Stimulated activated CD4-positive, alpha-beta T cell treated with anti-CD3 and anti-CD28 coated beads, Interleukin-4, amount 100 ng/mL, for 4 hours (primary cell): ENCODE data around the gene DDX21.
A peak's percentile ranks its signal among the peaks of the same experiment; 100 is the strongest.
"Not testable (repeated sequence)": the region's sequence is repeated elsewhere in the genome, so short reads cannot be mapped to it uniquely, and the experiment has no call there.

ENCODE experiments used
- DNase-seq, 2 experiments: peaks; one replicate each; pipeline ENCODE4 v3.0.0-alpha.2; 2020

DDX21 gene

GRCh38 chr10:68955832-68956532, at the start of gene DDX21:
TSS of gene DDX21 (plus strand) at chr10:68956170. CDS start at chr10:68956226, 56 bp downstream.
- peak; percentile 79 to 93 for DNase-seq

DNA sequence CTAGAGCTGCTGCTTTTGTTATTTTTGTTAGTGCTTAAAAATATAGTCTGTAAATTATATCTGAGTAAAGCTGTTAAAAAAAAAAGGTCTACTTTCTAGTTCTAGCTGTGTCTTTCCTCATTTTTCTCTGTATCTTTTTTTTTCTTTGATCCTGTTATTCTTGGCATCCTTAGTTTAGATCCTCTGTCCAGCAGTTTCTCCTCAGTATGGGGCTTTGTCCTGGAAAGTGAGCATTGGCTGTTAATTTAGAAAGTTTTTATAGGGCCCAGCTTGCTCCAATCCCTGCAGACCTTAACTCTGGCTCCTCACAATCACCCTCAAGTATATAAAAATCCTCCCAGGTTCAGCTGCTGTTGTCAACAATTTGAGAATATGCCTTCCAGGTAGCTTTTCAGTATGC, 31.4 kb upstream of the DDX21 start:
- DNase-seq: no peak

DNA sequence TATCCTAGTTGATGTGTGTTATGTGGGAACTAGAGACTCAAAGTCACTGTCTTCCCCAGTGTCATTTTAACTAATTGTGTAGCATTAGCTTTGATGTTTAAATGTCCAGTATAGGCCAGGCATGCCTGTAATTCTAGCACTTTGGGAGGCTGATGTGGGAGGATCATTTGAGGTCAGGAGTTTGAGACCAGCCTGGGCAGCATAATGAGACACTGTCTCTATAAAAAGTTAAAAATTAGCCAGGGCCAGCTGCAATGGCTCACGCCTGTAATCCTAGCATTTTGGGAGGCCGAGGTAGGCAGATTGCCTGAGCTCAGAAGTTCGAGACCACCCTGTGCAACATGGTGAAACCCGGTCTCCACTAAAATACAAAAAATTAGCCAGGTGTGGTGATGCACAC, 30.5 kb upstream of the DDX21 start:
- DNase-seq: no peak

DNA sequence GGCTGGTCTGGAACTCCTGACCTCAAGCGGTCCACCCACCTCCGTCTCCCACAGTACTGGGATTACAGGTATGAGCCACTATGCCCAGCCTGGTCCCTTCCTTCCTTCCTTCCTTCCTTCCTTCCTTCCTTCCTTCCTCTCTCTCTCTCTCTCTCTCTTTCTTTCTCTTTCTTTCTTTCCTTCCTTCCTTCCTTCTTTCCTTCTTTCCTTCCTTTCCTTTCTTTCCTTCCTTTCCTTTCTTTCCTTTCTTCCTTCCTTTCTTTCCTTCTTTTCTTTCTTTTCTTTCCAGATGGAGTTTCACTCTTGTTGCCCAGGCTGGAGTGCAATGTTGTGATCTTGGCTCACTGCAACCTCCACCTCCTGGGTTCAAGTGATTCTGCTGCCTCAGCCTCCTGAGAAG, 26.8 kb upstream of the DDX21 start:
- DNase-seq: not testable (repeated sequence)

DNA sequence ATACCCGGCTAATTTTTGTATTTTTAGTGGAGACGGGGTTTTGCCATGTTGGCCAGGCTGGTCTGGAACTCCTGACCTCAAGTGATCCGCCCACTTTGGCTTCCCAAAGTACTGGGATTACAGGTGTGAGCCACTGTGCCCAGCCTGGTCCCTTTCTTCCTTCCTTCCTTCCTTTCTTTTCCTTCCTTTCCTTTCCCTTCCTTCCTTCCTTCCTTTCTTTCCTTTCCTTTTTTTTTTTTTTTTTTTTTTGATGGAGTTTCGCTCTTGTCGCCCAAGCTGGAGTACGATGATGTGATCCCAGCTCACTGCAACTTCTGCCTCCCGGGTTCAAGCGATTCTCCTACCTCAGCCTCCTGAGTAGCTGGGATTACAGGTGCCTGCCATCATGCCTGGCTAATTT, 26.1 kb upstream of the DDX21 start:
- DNase-seq: not testable (repeated sequence)

GRCh38 chr10:68932860-68933259, 23.1 kb upstream of the DDX21 start:
- not testable (repeated sequence) for DNase-seq

- no peak for DNase-seq
These were observed 21.0 kb upstream of the DDX21 start for GRCh38 chr10:68934994-68935393.

GRCh38 chr10:68938117-68938516, 17.9 kb upstream of the DDX21 start:
- no peak for DNase-seq

DNA sequence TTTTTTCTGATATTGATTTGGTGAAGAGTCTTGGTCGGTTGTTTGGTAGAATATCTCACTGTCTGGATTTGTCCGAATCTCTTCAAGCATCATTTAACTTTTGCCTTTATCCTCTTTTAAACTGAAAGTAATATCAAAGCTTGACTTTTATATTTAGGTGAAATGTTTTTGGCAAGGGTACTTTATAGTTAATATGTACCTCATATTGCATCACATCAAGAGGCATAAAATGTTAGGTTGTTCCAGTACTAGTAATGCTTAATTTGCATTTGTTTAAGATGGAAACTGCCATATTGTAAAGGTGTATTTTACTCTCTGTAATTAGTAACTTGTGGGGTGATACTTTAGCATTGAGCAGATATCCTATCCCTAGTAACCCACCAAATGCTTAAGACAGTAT, 17.1 kb upstream of the DDX21 start:
- DNase-seq: no peak

DNA sequence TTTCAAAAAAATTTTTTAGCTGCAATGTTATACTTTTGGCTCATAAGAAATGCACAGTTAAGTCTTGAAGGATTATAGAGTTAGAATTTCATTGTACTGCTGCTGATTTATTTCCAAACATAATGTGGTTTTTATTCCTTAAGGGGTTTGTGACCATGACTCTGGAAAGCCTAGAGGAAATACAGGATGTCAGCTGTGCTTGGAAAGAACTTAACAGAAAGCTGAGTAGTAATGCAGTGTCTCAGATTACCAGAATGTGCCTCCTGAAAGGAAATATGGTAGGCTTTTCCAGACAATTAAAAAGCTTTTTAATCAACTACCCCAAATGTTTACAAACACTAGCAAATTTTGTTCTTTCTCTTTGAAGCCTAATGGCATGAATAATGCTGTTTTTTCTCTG, 15.1 kb upstream of the DDX21 start:
- not testable (repeated sequence) for DNase-seq

DNA sequence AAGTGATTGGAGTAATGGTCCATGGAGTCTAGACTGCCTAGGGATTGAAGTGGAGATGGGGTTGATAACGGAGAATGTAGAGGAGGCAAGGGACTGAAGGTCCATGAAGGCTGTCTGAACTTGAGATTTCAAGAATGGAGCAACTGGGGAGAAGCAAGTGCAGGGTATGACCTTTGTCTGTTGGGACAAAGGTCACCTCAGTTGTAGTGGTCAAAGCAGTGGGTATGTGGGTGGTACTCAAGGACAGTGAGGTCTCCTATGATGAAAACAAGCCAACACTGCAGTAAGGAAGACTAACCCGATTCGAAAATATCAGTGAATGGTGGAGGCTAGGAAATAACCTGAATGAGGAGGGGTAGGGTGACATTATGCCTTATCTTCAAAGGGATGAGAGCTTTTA, 5.4 kb upstream of the DDX21 start:
- no peak for DNase-seq

- DNase-seq: no peak
These were observed 1.1 kb upstream of the DDX21 start for GRCh38 chr10:68954904-68955303.

GRCh38 chr10:68955355-68955831, 577 bp upstream of the DDX21 start:
- peak in 1 of 2 experiments; percentile 15 for DNase-seq

GRCh38 chr10:68957284-68957615, 1.3 kb downstream of the DDX21 start:
- no peak for DNase-seq

DNA sequence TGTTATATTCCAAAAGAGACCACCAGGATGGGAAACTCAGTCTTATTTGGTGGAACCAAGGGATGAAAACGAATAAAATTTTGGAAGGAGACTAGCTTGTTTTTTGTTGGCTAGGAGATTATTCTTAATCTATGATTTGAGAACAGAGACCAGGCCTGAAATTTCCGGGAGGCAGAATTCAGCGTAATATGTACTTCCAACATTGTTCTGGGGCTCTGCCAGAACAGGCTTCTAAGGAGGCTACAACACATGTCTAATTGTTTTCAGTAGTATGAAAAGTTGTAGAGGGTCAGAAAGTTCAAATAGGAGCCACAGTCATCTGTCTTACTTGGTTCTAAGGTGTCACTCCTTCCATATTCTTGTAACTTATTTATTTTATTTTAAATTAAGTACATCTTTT, 1.7 kb downstream of the DDX21 start:
- no peak for DNase-seq

- DNase-seq: no peak
These were observed 3.9 kb downstream of the DDX21 start for GRCh38 chr10:68959695-68960527.

GRCh38 chr10:68963151-68963550, 7.2 kb downstream of the DDX21 start:
- no peak for DNase-seq

- DNase-seq: no peak
These were observed 18.0 kb downstream of the DDX21 start for GRCh38 chr10:68973975-68974374.

DNA sequence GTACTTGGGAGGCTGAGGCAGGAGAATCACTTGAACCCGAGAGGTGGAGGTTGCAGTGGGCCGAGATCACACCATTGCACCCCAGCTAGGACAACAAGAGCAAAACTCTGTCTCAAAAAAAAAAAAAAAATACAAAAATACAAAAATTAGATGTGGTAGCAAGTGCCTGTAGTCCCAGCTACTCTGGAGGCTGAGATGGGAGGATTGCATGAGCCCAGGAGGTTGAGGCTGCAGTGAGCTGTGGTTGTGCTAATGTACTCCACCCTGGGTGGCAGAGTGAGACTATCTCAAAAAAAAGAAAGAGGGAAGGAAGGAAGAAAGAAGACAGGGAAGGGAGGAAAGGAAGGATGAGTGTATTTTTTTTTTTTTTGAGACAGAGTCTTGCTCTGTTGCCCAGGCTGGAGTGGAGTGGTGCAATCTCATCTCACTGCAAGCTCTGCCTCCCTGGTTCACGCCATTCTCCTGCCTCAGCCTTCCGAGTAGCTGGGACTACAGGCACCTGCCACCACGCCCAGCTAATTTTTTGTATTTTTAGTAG, 20.0 kb downstream of the DDX21 start:
- DNase-seq: not testable (repeated sequence)

DNA sequence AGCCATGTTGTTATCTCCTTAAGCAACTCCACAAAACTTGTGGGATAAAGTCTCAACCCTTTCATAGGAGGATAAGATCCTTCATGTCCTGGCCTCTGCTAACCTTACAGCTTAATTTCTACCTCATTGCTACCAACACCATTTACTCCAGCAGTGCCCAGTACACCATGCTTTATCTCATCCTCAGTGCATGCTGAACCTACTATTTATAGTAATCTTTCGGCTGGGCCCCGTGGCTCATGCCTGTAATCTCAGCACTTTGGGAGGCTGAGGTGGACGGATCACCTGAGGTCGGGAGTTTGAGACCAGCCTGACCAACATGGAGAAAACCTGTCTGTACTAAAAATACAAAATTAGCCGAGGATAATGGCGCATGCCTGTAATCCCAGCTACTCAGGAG, 23.8 kb downstream of the DDX21 start:
- not testable (repeated sequence) for DNase-seq

DNA sequence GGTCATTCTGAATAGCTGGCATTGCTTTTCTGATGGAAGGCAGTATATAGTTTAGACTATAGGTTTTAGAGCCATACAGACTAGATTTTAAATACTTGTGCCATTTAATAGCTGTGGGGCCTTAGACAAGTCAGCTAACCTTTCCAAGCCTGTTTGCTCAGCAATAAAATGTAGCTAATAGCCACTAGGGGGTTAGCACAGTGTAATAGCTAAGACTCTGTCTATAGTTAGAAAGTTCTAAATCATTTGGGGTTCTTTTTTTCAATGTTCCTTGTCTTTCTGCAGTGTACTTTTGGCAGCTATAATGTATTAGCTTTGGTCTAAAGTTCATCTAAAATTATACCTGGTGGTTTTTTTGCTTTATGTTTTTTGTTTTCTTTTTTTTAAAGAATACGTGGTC, 25.1 kb downstream of the DDX21 start:
- no peak for DNase-seq

DNA sequence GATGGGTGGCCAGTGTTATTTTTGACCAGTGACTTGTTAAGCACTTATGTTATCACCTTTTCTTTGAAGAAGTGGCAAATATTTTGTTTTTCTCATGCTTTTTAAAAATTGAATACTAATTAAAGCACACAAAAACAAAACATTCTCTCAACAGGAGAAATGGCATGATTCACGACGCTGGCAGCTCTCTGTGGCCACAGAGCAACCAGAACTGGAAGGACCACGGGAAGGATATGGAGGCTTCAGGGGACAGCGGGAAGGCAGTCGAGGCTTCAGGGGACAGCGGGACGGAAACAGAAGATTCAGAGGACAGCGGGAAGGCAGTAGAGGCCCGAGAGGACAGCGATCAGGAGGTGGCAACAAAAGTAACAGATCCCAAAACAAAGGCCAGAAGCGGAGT, 26.4 kb downstream of the DDX21 start:
- DNase-seq: no peak

- DNase-seq: no peak
These were observed 31.6 kb downstream of the DDX21 start for GRCh38 chr10:68987611-68988010.
